H1 (cell line): ENCODE data around the gene PLCB3. TPM values are rescaled to one million over a fixed set of nuclear protein-coding genes. Genes with fewer than 3 reads are reported as not detected.

Experiments
- CTCF ChIA-PET: fragments of 300-600 bp; sonication (Branson Sonifier 250); formaldehyde crosslinking; loops from one replicate; lab custom pipeline; 2021; ENCODE audit not compliant: partially characterized antibody; lab: Charles Lee
- POLR2A ChIA-PET: fragments of 300-600 bp; sonication (Branson Sonifier 250); formaldehyde crosslinking; loops from one replicate; lab custom pipeline; 2021; ENCODE audit warnings: inconsistent platforms; ENCODE audit not compliant: partially characterized antibody; lab: Charles Lee
- DNase-seq, 2 experiments: peaks; one replicate each; pipeline versions ENCODE4 v3.0.0 to v3.0.0-alpha.2; 2010 to 2022; ENCODE audit warnings: low spot score in 2 of 2, low read depth in 1 of 2, mixed read lengths in 1 of 2
- FAIRE-seq: peaks from 2 replicates; lab custom pipeline; 2011; peaks lifted over from hg19 to GRCh38; lab: Jason Lieb, UNC
- H2AFZ ChIP-seq: 2 replicates; pipeline ENCODE4 v1.8.1; 2012; ENCODE audit warnings: low read length, inconsistent platforms
- H2AK5ac ChIP-seq: 2 replicates; pipeline ENCODE4 v1.6.1; 2013; ENCODE audit warnings: low read depth, low read length
- H2BK120ac ChIP-seq: replicated peaks from 2 replicates; pipeline ENCODE3; 2013; ENCODE audit warnings: low read depth, low read length, inconsistent platforms
- H2BK12ac ChIP-seq: 2 replicates; pipeline ENCODE4 v1.6.1; 2013; ENCODE audit warnings: low read depth, low read length
- H2BK15ac ChIP-seq: 2 replicates; pipeline ENCODE4 v1.6.1; 2013; ENCODE audit warnings: low read length
- H2BK20ac ChIP-seq: 2 replicates; pipeline ENCODE4 v1.6.1; 2013; ENCODE audit warnings: low read length
- H2BK5ac ChIP-seq: 2 replicates; pipeline ENCODE4 v1.6.1; 2013; ENCODE audit warnings: low read depth, low read length
- H3K14ac ChIP-seq: 2 replicates; pipeline ENCODE4 v1.6.1; 2013; ENCODE audit warnings: inconsistent platforms; ENCODE audit not compliant: insufficient read length
- H3K18ac ChIP-seq: 2 replicates; pipeline ENCODE4 v1.6.1; 2013; ENCODE audit warnings: low read length; ENCODE audit errors: extremely low read depth
- H3K23ac ChIP-seq: 2 replicates; pipeline ENCODE4 v1.6.1; 2013; ENCODE audit warnings: inconsistent platforms; ENCODE audit not compliant: insufficient read length
- H3K23me2 ChIP-seq: 2 replicates; pipeline ENCODE4 v1.6.1; 2013; ENCODE audit warnings: low read depth, low read length
- H3K27ac ChIP-seq: 2 replicates; pipeline ENCODE4 v1.6.1; 2011; ENCODE audit warnings: low read depth, low read length, inconsistent platforms
- H3K27me3 ChIP-seq, 4 experiments: replicated peaks in 1 of 4; 1 replicate in 1 of 4; 2 replicates in 3 of 4; pipeline versions ENCODE4 v1.6.1 to v1.8.1; 2011 to 2013; ENCODE audit warnings: low read length in 3 of 4, mild to moderate bottlenecking in 3 of 4, inconsistent platforms in 2 of 4, mixed read lengths in 2 of 4, moderate library complexity in 1 of 4; ENCODE audit not compliant: control insufficient read depth in 3 of 4, insufficient read depth in 3 of 4; ENCODE audit errors: extremely low read depth in 1 of 4
- H3K36me3 ChIP-seq, 4 experiments: 2 replicates each; pipeline versions ENCODE4 v1.6.1 to v1.8.1; 2011 to 2013; ENCODE audit warnings: mild to moderate bottlenecking in 4 of 4, low read length in 3 of 4, moderate library complexity in 2 of 4, control low read depth in 1 of 4, inconsistent platforms in 1 of 4; ENCODE audit not compliant: insufficient read depth in 4 of 4, control insufficient read depth in 2 of 4
- H3K4ac ChIP-seq: replicated peaks from 2 replicates; pipeline ENCODE3; 2013; ENCODE audit warnings: low read length, low read depth, mixed read lengths, inconsistent platforms; ENCODE audit not compliant: insufficient read length
- H3K4me1 ChIP-seq, 4 experiments: replicated peaks in 1 of 4; 1 replicate in 1 of 4; 2 replicates in 3 of 4; pipeline versions ENCODE4 v1.6.1 to v1.8.1; 2011 to 2013; ENCODE audit warnings: low read length in 3 of 4, inconsistent platforms in 2 of 4, mixed read lengths in 1 of 4; ENCODE audit not compliant: insufficient read depth in 4 of 4, control insufficient read depth in 3 of 4
- H3K4me2 ChIP-seq, 2 experiments: 2 replicates each; pipeline versions ENCODE4 v1.6.1 to v1.8.1; 2011 to 2013; ENCODE audit warnings: low read depth in 2 of 2, low read length in 2 of 2, control low read depth in 1 of 2, inconsistent platforms in 1 of 2, mild to moderate bottlenecking in 1 of 2; ENCODE audit not compliant: insufficient read depth in 1 of 2
- H3K4me3 ChIP-seq, 4 experiments: fragments of 200-600, 300-600 bp in 1 of 4; sonication (generic), shearing (Covaris generic), sonication (Bioruptor Twin) in 1 of 4; 2 replicates each; pipeline versions ENCODE4 v1.5.1 to v1.8.1; 2011 to 2016; ENCODE audit warnings: low read length in 4 of 4, low read depth in 3 of 4, control low read depth in 2 of 4, inconsistent platforms in 2 of 4, mild to moderate bottlenecking in 2 of 4, mixed read lengths in 1 of 4, moderate library complexity in 1 of 4; ENCODE audit not compliant: insufficient read depth in 2 of 4; ENCODE audit errors: extremely low read depth in 1 of 4
- H3K56ac ChIP-seq: replicated peaks from 2 replicates; pipeline ENCODE3; 2013; ENCODE audit warnings: low read depth, mild to moderate bottlenecking, mixed read lengths, low read length, inconsistent platforms; ENCODE audit not compliant: insufficient read length
- H3K79me1 ChIP-seq: 2 replicates; pipeline ENCODE4 v1.6.1; 2013; ENCODE audit warnings: low read depth, low read length, control low read depth
- H3K79me2 ChIP-seq, 2 experiments: 2 replicates each; pipeline versions ENCODE4 v1.6.1 to v1.8.1; 2012 to 2013; ENCODE audit warnings: low read length in 2 of 2, mild to moderate bottlenecking in 2 of 2, inconsistent platforms in 1 of 2; ENCODE audit not compliant: insufficient read depth in 2 of 2, control insufficient read depth in 1 of 2
- H3K9ac ChIP-seq, 4 experiments: replicated peaks in 1 of 4; 1 replicate in 1 of 4; 2 replicates in 3 of 4; pipeline versions ENCODE4 v1.6.1 to v1.8.1; 2011 to 2013; ENCODE audit warnings: low read depth in 3 of 4, low read length in 3 of 4, control low read depth in 2 of 4, mild to moderate bottlenecking in 2 of 4, moderate library complexity in 2 of 4, inconsistent platforms in 1 of 4; ENCODE audit errors: extremely low read depth in 1 of 4
- H3K9me3 ChIP-seq, 2 experiments: 2 replicates each; pipeline versions ENCODE4 v1.6.1 to v1.8.1; 2012 to 2013; ENCODE audit warnings: mild to moderate bottlenecking in 2 of 2, moderate library complexity in 2 of 2, control low read depth in 1 of 2, inconsistent platforms in 1 of 2, low read depth in 1 of 2, low read length in 1 of 2, mixed read lengths in 1 of 2; ENCODE audit not compliant: insufficient read depth in 2 of 2
- H4K20me1 ChIP-seq, 2 experiments: replicated peaks in 1 of 2; 2 replicates each; pipeline versions ENCODE3 to v1.8.1; 2011 to 2013; ENCODE audit warnings: inconsistent platforms in 2 of 2, low read length in 2 of 2, mild to moderate bottlenecking in 1 of 2; ENCODE audit not compliant: insufficient read depth in 2 of 2, control insufficient read depth in 1 of 2
- H4K5ac ChIP-seq: 2 replicates; pipeline ENCODE4 v1.6.1; 2013; ENCODE audit warnings: low read length, low read depth, mixed read lengths, inconsistent platforms; ENCODE audit not compliant: insufficient read length
- H4K8ac ChIP-seq: 2 replicates; pipeline ENCODE4 v1.8.0; 2013; ENCODE audit warnings: mild to moderate bottlenecking, moderate library complexity, low read length, inconsistent platforms; ENCODE audit not compliant: insufficient read depth; ENCODE audit errors: extremely low read depth
- H4K91ac ChIP-seq: replicated peaks from 2 replicates; pipeline ENCODE3; 2013; ENCODE audit warnings: low read length, mixed read lengths, inconsistent platforms; ENCODE audit not compliant: insufficient read length
- CHD2 ChIP-seq: IDR thresholded peaks from 2 replicates; pipeline ENCODE4 v1.6.1; 2012; ENCODE audit warnings: low read length, improper control_type of control experiment
- EP300 ChIP-seq, 2 experiments: IDR thresholded peaks; 1 replicate in 1 of 2; 2 replicates in 1 of 2; pipeline ENCODE4 v1.6.1; 2011 to 2012; ENCODE audit warnings: low read depth in 2 of 2, low read length in 2 of 2, mild to moderate bottlenecking in 2 of 2, borderline replicate concordance in 1 of 2, inconsistent platforms in 1 of 2, moderate library complexity in 1 of 2
- KDM5A ChIP-seq: fragments of 200-600 bp; IDR thresholded peaks from 2 replicates; pipeline ENCODE4 v1.7.1; 2012; ENCODE audit warnings: mild to moderate bottlenecking, low read length, inconsistent platforms, mixed read lengths
- NANOG ChIP-seq: IDR thresholded peaks from 2 replicates; pipeline ENCODE4 v1.6.1; 2011; ENCODE audit warnings: low read length, low read depth, mild to moderate bottlenecking, inconsistent platforms; ENCODE audit not compliant: insufficient read depth, poor library complexity, severe bottlenecking
- POLR2A ChIP-seq, 2 experiments: IDR thresholded peaks; 1 replicate in 1 of 2; 2 replicates in 1 of 2; pipeline ENCODE4 v1.6.1; 2011; ENCODE audit warnings: low read depth in 2 of 2, low read length in 2 of 2, mild to moderate bottlenecking in 2 of 2; ENCODE audit errors: control extremely low read depth in 1 of 2
- RNF2 ChIP-seq: fragments of 200-900, 300-1000 bp; sonication (generic); IDR thresholded peaks from 2 replicates; pipeline ENCODE4 v1.7.1; 2016; ENCODE audit warnings: borderline replicate concordance, low read depth, mild to moderate bottlenecking, antibody characterized with exemption, low read length; ENCODE audit not compliant: poor library complexity, severe bottlenecking; ENCODE audit errors: missing control alignments
- SAP30 ChIP-seq: fragments of 300-600 bp; sonication (generic); IDR thresholded peaks from 2 replicates; pipeline ENCODE4 v1.7.1; 2012; ENCODE audit warnings: low read length, moderate library complexity, mild to moderate bottlenecking, inconsistent platforms; ENCODE audit not compliant: insufficient read depth, insufficient replicate concordance
- SIN3A ChIP-seq, 2 experiments: IDR thresholded peaks in 1 of 2; conservative IDR thresholded peaks in 1 of 2; 2 replicates each; pipeline ENCODE4 v1.6.1; 2011 to 2012; ENCODE audit warnings: low read length in 2 of 2, improper control_type of control experiment in 1 of 2, low read depth in 1 of 2, mild to moderate bottlenecking in 1 of 2
- SP1 ChIP-seq: IDR thresholded peaks from 2 replicates; pipeline ENCODE4 v1.6.1; 2011; ENCODE audit warnings: low read depth, low read length
- TAF1 ChIP-seq: IDR thresholded peaks from 2 replicates; pipeline ENCODE4 v1.6.1; 2011; ENCODE audit warnings: mild to moderate bottlenecking, low read depth, low read length
- WGBS, 2 experiments: shearing (Covaris generic) in 1 of 2; methylation state at CpG; one replicate each; pipeline versions ENCODE4 v1.1.6 to v1.1.7; 2013 to 2015; ENCODE audit warnings: low lambda C conversion rate in 2 of 2, mixed read lengths in 2 of 2, inconsistent platforms in 1 of 2, low coverage in 1 of 2, missing lambda C conversion rate in 1 of 2; ENCODE audit not compliant: insufficient replicate concordance in 2 of 2, insufficient coverage in 1 of 2, insufficient read length in 1 of 2; ENCODE audit errors: extremely low coverage in 1 of 2, missing lambda C conversion rate in 1 of 2; 5-methylcytosine and 5-hydroxymethylcytosine counted together
- polyA plus RNA-seq, 7 experiments: library from polyadenylated mRNA; depleted of rRNA in 3 of 7; stranded (reverse) in 5 of 7; unstranded in 2 of 7; fragments of >200 nt in 5 of 7; fragments of 200-250 nt in 2 of 7; gene quantifications; 1 replicate in 5 of 7; 2 replicates in 1 of 7; 4 replicates in 1 of 7; pipeline versions ENCODE4 v1.2.1 to v1.2.3, GENCODE V29; 2011 to 2013; ENCODE audit warnings: missing spikeins in 2 of 7, mixed read lengths in 2 of 7
- total RNA-seq: library from RNA; stranded (reverse); fragmentation: NEBNext Ultra II Directional; extraction: Animal tissue kit (Norgen Biotek cat#: 25700); gene quantifications from 2 replicates; pipeline ENCODE4 v1.2.1, GENCODE V29; 2021
- TF ChIP-seq, protein P1 (sequence below): IDR thresholded peaks from 2 replicates; pipeline ENCODE4 v1.6.1; 2011; ENCODE audit warnings: low read depth, mild to moderate bottlenecking, low read length; ENCODE audit not compliant: insufficient read depth

The PLCB3 gene
- total and polyA plus RNA-seq, 2 of the 8 experiments (the other 6 are each of a cell fraction or from before 2014, with no cell fraction given): 47.2 to 104 TPM

DNA sequence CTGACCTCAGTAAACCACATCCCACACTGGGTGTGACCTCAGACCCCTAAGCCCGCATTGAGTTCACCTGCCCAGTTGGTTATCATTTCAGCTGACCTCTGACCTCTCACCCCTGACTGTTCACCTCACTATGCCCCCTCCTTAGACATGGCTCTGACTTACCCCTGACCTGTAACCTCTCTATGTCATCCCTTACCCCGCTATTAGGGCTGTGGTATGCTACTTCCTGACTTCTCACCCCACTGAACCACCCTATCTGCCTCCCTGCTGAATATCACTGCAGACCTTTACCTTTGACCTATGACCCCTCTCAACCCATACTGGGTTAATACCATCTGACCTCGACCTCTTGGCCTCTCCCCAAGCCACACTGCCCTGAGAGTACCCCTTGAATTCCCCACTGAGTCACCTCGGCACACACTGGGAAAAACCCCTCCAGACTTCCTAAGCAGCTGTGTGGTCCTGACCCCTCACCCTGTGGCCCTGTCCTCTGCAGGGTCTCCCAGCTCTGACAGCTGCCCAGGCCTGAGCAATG lies 8.3 kb downstream of the PLCB3 start:
- no peak for FAIRE-seq

More for the DNA sequence above, 8.3 kb downstream of the PLCB3 start:
- no peak for DNase-seq
- Histone ChIP-seq H2BK120ac (no peak overlapping the region), H3K18ac (no peak overlapping the region), H3K23me2 (no peaks in the 10 kb centered on the region), H2BK12ac (no peak overlapping the region), H2AK5ac (no peak overlapping the region), H2BK15ac (no peak overlapping the region), H3K27ac (no peak overlapping the region), H3K56ac (no peak overlapping the region), H4K20me1 (peaks cover 8 to 24% of the 10 kb centered on the region in 2 experiments)
- TF ChIP-seq, protein P1, sequence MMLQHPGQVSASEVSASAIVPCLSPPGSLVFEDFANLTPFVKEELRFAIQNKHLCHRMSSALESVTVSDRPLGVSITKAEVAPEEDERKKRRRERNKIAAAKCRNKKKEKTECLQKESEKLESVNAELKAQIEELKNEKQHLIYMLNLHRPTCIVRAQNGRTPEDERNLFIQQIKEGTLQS: no peak
- no peak for TF ChIP-seq SIN3A (conservative IDR thresholded peaks at IDR 0.05 in 1 of 2, IDR thresholded peaks at IDR 0.05 in 1 of 2; ENCODE audit: low read depth in 1 of 2, low read length in 2 of 2)
- TF ChIP-seq EP300 (IDR thresholded peaks at IDR 0.05; ENCODE audit: borderline replicate concordance in 1 of 2, low read depth in 2 of 2, low read length in 2 of 2): no peak
- TF ChIP-seq CHD2: no peak
- no peak for TF ChIP-seq POLR2A (IDR thresholded peaks at IDR 0.05; ENCODE audit: control extremely low read depth in 1 of 2, low read depth in 2 of 2, low read length in 2 of 2)
- no peak for TF ChIP-seq KDM5A
- no peak for TF ChIP-seq RNF2
- TF ChIP-seq TAF1: no peak
- no peak for TF ChIP-seq SAP30
- TF ChIP-seq SP1: no peak
- no peak for TF ChIP-seq NANOG
- TF ChIP-seq, all 59 proteins: peak for 0
- no peak overlapping the region for H2BK5ac ChIP-seq
- no peak overlapping the region for H3K4me2 ChIP-seq
- H3K79me2 ChIP-seq: no peaks in the 10 kb centered on the region
- 90% methylated on average over 4 of the region's 4 CpGs; no CpG with 5 or more reads in 1 of the 2 experiments for WGBS, 2 experiments
- H3K9me3 ChIP-seq: no peaks in the 10 kb centered on the region
- no peak overlapping the region for H3K23ac ChIP-seq
- no peaks in the 10 kb centered on the region; a peak in 3 of 7 replicates for H3K4me1 ChIP-seq
- no peak overlapping the region for H2AFZ ChIP-seq
- H3K14ac ChIP-seq: no peak overlapping the region
- ChIA-PET POLR2A (interaction anchor here (1.0 to 7.1 kb wide), 5 partner anchors 7 to 17 kb away, joined by 3 to 101 read pairs (median 4); partner anchors contain the start of gene PPP1R14B), CTCF (interaction anchor here (0.6 to 2.5 kb wide), 3 partner anchors 9 to 55 kb away, joined by 3 to 10 read pairs (median 4); partner anchors contain the start of gene PLCB3)
- H3K9ac ChIP-seq: no peak overlapping the region
- H4K5ac ChIP-seq: no peak overlapping the region
- H3K27me3 ChIP-seq: no peaks in the 10 kb centered on the region
- peaks cover 21 to 86% (median 43%) of the 10 kb centered on the region in 4 experiments for H3K36me3 ChIP-seq
- no peak overlapping the region for H3K4me3 ChIP-seq
- no peak overlapping the region for H2BK20ac ChIP-seq
- H3K4ac ChIP-seq: no peak overlapping the region
- no peak overlapping the region for H4K91ac ChIP-seq
- no peaks in the 10 kb centered on the region for H3K79me1 ChIP-seq
- no peak overlapping the region for H4K8ac ChIP-seq
